Fibroblast of the aortic adventitia (primary cell): Measurements from ENCODE around the gene AHNAK2. TPM values are rescaled to one million over a fixed set of nuclear protein-coding genes. Genes with fewer than 3 reads are reported as not detected.
"Not testable (repeated sequence)": the region's sequence is repeated elsewhere in the genome, so short reads cannot be mapped to it uniquely, and the experiment has no call there.

Experiments
- DNase-seq: peaks from one replicate; pipeline ENCODE4 v3.0.0-alpha.2; 2010; ENCODE audit warnings: low read depth
- H3K4me3 ChIP-seq: 2 replicates; pipeline ENCODE4 v1.5.1; 2011; ENCODE audit warnings: low read depth, mild to moderate bottlenecking, control low read depth, low read length, moderate library complexity
- total RNA-seq: library from RNA; depleted of rRNA; stranded (reverse); fragments of >200 nt; gene quantifications from 2 replicates; pipeline ENCODE4 v1.2.3, GENCODE V29; 2012; ENCODE audit warnings: low replicate concordance
- TF ChIP-seq, protein P1 (sequence below): IDR thresholded peaks from 2 replicates; pipeline ENCODE4 v1.5.1; 2011; ENCODE audit warnings: mild to moderate bottlenecking, low read length, control low read depth, inconsistent platforms; ENCODE audit not compliant: insufficient read depth

The AHNAK2 gene
- total RNA-seq, 1 donor, result 164 TPM

DNA sequence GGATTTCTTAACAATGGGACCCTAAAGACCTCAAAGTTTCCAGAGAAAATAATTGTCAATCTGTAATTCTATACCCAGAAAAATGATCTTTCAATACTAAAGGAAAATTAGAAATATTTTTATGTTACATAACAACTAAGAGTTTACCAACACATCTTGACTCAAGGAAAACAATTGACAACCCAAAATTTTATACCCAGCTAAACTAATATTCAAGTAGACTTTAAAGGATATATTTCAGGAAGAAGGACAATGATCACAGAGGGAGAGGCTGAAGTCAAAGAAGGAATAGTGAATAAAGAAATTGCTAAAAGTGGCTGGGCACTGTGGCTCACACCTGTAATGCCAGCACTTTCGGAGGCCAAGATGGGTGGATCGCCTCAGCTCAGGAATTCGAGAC lies 66.1 kb downstream of the AHNAK2 start:
- DNase-seq, result no peak
- TF ChIP-seq, protein P1, sequence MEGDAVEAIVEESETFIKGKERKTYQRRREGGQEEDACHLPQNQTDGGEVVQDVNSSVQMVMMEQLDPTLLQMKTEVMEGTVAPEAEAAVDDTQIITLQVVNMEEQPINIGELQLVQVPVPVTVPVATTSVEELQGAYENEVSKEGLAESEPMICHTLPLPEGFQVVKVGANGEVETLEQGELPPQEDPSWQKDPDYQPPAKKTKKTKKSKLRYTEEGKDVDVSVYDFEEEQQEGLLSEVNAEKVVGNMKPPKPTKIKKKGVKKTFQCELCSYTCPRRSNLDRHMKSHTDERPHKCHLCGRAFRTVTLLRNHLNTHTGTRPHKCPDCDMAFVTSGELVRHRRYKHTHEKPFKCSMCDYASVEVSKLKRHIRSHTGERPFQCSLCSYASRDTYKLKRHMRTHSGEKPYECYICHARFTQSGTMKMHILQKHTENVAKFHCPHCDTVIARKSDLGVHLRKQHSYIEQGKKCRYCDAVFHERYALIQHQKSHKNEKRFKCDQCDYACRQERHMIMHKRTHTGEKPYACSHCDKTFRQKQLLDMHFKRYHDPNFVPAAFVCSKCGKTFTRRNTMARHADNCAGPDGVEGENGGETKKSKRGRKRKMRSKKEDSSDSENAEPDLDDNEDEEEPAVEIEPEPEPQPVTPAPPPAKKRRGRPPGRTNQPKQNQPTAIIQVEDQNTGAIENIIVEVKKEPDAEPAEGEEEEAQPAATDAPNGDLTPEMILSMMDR, result no peak
- no peak overlapping the region for H3K4me3 ChIP-seq

DNA sequence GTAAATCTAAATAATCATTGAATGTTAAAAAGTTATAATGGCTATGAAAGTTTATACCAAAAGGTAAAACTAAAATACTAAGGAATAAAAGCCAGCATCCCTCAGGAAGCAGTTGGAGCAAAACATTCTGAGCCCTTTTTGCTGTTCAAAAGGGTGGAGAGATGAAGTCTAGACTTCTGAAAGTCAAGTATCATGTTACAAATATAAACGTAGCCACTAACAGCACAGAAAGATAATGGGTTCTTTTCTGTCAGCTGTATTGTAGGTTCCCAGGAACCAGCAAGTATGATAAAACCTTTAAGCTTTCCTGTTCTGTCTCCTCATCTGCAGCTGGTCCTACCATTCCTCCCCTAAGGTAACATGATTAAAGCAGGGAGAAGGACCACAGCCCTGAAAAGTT lies 69.9 kb downstream of the AHNAK2 start:
- H3K4me3 ChIP-seq, result no peak overlapping the region
- TF ChIP-seq, protein P1, result no peak
- DNase-seq, result no peak

DNA sequence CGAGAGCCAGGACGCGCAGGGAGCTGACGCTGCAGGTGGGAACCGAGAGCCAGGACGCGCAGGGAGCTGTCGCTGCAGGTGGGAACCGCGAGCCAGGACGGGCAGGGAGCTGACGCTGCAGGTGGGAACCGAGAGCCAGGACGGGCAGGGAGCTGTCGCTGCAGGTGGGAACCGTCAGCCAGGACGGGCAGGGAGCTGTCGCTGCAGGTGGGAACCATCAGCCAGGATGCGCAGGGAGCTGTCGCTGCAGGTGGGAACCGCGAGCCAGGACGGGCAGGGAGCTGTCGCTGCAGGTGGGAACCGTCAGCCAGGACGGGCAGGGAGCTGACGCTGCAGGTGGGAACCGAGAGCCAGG lies 72.6 kb downstream of the AHNAK2 start:
- not testable (repeated sequence) for DNase-seq, H3K4me3 ChIP-seq

DNA sequence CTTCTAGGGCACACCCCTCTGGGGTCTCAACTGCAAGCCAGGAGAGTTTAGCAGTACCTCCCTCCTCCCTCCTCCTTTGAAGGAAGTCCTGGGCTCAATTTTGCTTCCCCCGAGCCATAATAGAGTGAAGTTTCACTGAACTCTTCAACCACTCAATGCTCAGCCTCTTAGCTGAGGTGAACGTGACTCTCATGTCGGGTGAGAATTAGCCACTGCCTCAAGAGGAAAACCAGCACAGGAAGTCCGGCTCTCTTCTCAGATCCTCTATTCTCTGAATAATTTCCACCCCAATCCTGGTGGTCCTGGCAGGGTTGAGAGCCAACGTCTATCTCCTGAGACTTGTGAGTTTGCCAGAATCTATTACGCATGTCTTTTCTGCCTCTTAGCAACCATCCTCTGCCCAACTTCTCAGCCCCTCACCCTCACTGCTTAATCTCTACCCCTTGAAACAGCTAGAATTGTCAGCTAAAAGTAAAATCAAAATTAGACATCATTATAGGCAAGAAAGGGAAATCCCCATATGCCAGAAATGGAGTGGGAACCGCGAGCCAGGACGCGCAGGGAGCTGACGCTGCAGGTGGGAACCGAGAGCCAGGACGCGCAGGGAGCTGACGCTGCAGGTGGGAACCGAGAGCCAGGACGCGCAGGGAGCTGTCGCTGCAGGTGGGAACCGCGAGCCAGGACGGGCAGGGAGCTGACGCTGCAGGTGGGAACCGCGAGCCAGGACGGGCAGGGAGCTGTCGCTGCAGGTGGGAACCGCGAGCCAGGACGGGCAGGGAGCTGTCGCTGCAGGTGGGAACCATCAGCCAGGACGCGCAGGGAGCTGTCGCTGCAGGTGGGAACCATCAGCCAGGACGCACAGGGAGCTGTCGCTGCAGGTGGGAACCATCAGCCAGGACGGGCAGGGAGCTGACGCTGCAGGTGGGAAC lies 73.3 kb downstream of the AHNAK2 start:
- H3K4me3 ChIP-seq, DNase-seq: not testable (repeated sequence)

DNA sequence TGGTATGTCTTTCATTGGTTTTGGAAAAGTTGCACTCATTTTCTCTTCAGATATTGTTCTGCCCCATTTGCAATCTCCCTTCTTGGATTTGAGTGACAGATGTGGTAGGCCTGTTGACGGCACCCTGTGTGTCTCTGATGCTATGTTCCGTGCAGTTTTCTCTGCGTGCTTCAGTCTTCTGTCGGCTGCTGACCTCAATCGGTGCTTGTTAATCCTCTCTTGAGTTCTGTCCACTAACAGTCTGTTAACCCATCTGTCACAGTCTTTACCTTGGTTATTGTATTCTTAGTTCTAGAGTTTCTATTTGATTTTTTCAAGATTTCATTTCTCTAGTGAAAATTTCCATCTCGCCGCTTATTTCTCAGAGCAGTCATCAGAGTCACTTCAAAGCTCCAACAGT lies 74.2 kb downstream of the AHNAK2 start:
- TF ChIP-seq, protein P1, result no peak
- no peak overlapping the region for H3K4me3 ChIP-seq
- no peak for DNase-seq

DNA sequence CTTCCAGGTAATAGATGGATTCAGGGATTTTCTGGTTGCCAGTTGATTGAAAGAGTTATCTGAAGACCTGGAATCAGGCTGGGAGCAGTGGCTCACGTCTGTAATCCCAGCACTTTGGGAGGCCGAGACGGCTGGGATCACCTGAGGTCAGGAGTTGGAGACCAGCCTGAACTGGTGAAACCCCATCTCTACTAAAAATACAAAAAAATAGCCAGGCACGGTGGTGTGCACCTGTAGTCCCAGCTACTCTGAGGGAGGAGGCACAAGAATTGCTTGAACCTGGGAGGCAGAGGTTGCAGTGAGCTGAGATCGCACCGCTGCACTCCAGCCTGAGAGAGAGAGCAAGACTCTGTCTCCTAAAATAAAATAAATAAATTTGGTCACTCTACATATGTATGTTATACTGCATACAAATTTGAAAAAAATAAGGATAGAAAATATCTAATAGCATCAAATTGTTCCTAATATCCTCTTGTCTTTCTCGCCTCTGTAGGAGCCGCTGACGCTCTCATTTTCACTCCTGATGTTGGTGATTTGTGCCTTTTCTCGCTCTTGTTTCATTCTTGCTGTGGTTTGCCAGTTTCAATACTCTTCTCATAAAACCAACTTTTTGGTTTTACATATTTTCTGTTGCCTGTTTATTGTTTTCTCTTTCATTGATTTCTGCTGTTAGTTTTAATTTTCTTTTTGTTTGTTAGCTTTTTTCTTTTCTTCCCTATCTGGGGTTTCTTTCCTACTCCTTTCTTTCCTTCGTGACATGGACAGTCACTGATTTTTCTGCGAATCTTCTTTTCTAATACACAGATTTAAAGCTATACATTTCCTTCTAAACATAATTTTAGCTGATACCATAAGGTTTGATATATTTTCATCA lies 77.3 kb downstream of the AHNAK2 start:
- H3K4me3 ChIP-seq, result no peak overlapping the region
- no peak for DNase-seq
- TF ChIP-seq, protein P1, result no peak

DNA sequence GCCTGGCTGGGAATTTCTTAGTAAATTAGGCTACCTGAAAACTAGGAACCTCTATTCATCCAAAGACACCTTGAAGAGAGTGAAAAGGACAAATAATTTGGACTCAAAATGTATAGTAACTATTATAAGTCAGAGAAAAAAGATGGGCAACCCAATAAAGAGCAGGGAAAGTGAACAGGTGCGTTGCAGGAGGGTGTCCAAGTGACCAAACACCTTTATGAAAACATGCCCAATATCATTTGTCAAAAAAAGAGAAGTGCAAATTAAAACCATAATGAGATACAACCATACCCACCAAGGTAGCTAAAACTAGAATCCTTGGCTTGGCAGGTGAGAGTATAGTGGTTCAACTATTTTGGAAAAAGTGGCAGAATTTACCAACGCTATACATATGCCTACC lies 78.4 kb downstream of the AHNAK2 start:
- no peak overlapping the region for H3K4me3 ChIP-seq
- TF ChIP-seq, protein P1, result no peak
- DNase-seq, result no peak
